ENCODE results near the gene PSMG1. TPM values are rescaled to one million over a fixed set of nuclear protein-coding genes. Genes with fewer than 3 reads are reported as not detected.

Gene PSMG1
- total RNA-seq, 1 experiment from 2014 or later: 78.8 TPM

- Histone ChIP-seq H3K9ac (ENCODE audit: extremely low read depth, insufficient read length, low read length) (no peak overlapping the region), H4K91ac (ENCODE audit: insufficient read length, low read depth, low read length) (no peak overlapping the region), H3K4me1 (ENCODE audit: insufficient read depth, low read length) (no peaks in the 10 kb centered on the region), H4K8ac (replicated peaks; ENCODE audit: insufficient read length, low read depth, low read length) (no peak overlapping the region), H2AFZ (ENCODE audit: low read length) (no peak overlapping the region), H3K18ac (ENCODE audit: insufficient read length, low read depth, low read length) (no peak overlapping the region), H3K27ac (ENCODE audit: insufficient read length, low read depth, low read length) (peak overlapping the region; percentile 2), H2BK12ac (ENCODE audit: insufficient read length, low read depth, low read length) (no peak overlapping the region), H2AK5ac (ENCODE audit: insufficient read length, low read length) (no peak overlapping the region), H2BK5ac (ENCODE audit: insufficient read length, low read length) (no peak overlapping the region), H3K56ac (ENCODE audit: insufficient read length, low read depth, low read length) (no peak overlapping the region), H2BK20ac (ENCODE audit: low read depth, low read length, poor library complexity, severe bottlenecking) (no peak overlapping the region), H3K9me3 (ENCODE audit: control insufficient read depth, low read depth, low read length) (no peaks in the 10 kb centered on the region), H3K4me2 (ENCODE audit: insufficient read depth, insufficient read length, low read length) (no peak overlapping the region), H3K14ac (ENCODE audit: insufficient read depth, low read length) (no peak overlapping the region), H3K79me1 (ENCODE audit: insufficient read depth, low read depth, low read length, poor library complexity, severe bottlenecking) (no peaks in the 10 kb centered on the region), H3T11ph (ENCODE audit: low read length) (no peak overlapping the region), H2BK120ac (ENCODE audit: low read depth, low read length, poor library complexity, severe bottlenecking) (no peak overlapping the region), H4K20me1 (ENCODE audit: control insufficient read depth, insufficient read depth, insufficient read length) (no peaks in the 10 kb centered on the region), H3K23me2 (ENCODE audit: insufficient read length, low read depth, low read length, poor library complexity, severe bottlenecking) (no peaks in the 10 kb centered on the region), H4K5ac (ENCODE audit: insufficient read length, low read depth, low read length) (no peak overlapping the region), H3K23ac (ENCODE audit: insufficient read length, low read depth, low read length) (no peak overlapping the region), H3K4ac (ENCODE audit: low read depth, low read length) (no peak overlapping the region), H3K79me2 (ENCODE audit: insufficient read depth, low read length) (no peaks in the 10 kb centered on the region), H3K27me3 (ENCODE audit: insufficient read depth, low read length) (no peaks in the 10 kb centered on the region), H2BK15ac (ENCODE audit: low read depth, low read length) (no peak overlapping the region)
- H3K9me3 Mint-ChIP-seq: no peaks in the 10 kb centered on the region
- no peaks in the 10 kb centered on the region for H3K27me3 Mint-ChIP-seq (ENCODE audit: low read depth)
- no CpG with 5 or more reads among the region's 2 CpGs for WGBS (ENCODE audit: extremely low coverage, insufficient read length, low lambda C conversion rate)
- no peak for DNase-seq
- H3K4me3 Mint-ChIP-seq: no peak overlapping the region
- H3K4me1 Mint-ChIP-seq: peaks cover 31 to 41% of the 10 kb centered on the region in 2 experiments
- peak overlapping the region in 1 of 3 experiments; percentile 4; a peak in 1 of 7 replicates for H3K27ac Mint-ChIP-seq
- H3K36me3 Mint-ChIP-seq (ENCODE audit: insufficient read depth in 1 of 3, low read depth in 3 of 3): peaks cover 0 to 4% (median 0%) of the 10 kb centered on the region in 3 experiments; a peak in 2 of 7 replicates
- TF ChIP-seq, protein P1, sequence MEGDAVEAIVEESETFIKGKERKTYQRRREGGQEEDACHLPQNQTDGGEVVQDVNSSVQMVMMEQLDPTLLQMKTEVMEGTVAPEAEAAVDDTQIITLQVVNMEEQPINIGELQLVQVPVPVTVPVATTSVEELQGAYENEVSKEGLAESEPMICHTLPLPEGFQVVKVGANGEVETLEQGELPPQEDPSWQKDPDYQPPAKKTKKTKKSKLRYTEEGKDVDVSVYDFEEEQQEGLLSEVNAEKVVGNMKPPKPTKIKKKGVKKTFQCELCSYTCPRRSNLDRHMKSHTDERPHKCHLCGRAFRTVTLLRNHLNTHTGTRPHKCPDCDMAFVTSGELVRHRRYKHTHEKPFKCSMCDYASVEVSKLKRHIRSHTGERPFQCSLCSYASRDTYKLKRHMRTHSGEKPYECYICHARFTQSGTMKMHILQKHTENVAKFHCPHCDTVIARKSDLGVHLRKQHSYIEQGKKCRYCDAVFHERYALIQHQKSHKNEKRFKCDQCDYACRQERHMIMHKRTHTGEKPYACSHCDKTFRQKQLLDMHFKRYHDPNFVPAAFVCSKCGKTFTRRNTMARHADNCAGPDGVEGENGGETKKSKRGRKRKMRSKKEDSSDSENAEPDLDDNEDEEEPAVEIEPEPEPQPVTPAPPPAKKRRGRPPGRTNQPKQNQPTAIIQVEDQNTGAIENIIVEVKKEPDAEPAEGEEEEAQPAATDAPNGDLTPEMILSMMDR (conservative IDR thresholded peaks at IDR 0.05): no peak
These were observed 5.4 kb upstream of the PSMG1 start for GRCh38 chr21:39188521-39189139.

Data from H9 (cell line).